IPS-20b (cell line): ENCODE measurements around the gene ATG4B.
"Not testable (repeated sequence)": the region's sequence is repeated elsewhere in the genome, so short reads cannot be mapped to it uniquely, and the experiment has no call there.

Experiments used
- H3K27ac ChIP-seq: one replicate; pipeline ENCODE4 v1.5.1; 2013; ENCODE audit warnings: low read length
- H3K27me3 ChIP-seq: 2 replicates; pipeline ENCODE4 v1.6.1; 2013; ENCODE audit warnings: mild to moderate bottlenecking, low read length, inconsistent platforms; ENCODE audit not compliant: insufficient read depth
- H3K36me3 ChIP-seq: 2 replicates; pipeline ENCODE4 v1.6.1; 2013; ENCODE audit warnings: low read depth, mild to moderate bottlenecking, inconsistent platforms, low read length, moderate library complexity; ENCODE audit not compliant: insufficient read depth
- H3K4me1 ChIP-seq: 2 replicates; pipeline ENCODE4 v1.6.1; 2013; ENCODE audit warnings: mild to moderate bottlenecking, control low read depth, inconsistent platforms, low read length, moderate library complexity; ENCODE audit not compliant: insufficient read depth
- H3K4me3 ChIP-seq: 2 replicates; pipeline ENCODE4 v1.5.1; 2013; ENCODE audit warnings: mild to moderate bottlenecking, low read length, inconsistent platforms
- H3K9ac ChIP-seq: 2 replicates; pipeline ENCODE4 v1.6.1; 2013; ENCODE audit warnings: low read depth, mild to moderate bottlenecking, inconsistent platforms, low read length, moderate library complexity
- H3K9me3 ChIP-seq: 2 replicates; pipeline ENCODE4 v1.6.1; 2013; ENCODE audit warnings: mild to moderate bottlenecking, low read depth, low read length, inconsistent platforms; ENCODE audit not compliant: insufficient read depth

The ATG4B gene

GRCh38 chr2:241660593-241661213 lies 23.2 kb downstream of the ATG4B start:
- Histone ChIP-seq H3K27ac (no peak overlapping the region), H3K4me1 (no peaks in the 10 kb centered on the region), H3K9ac (no peak overlapping the region; the same call in 1 of the 2 replicates), H3K4me3 (no peak overlapping the region), H3K36me3 (peaks cover 52% of the 10 kb centered on the region), H3K9me3 (no peaks in the 10 kb centered on the region), H3K27me3 (no peaks in the 10 kb centered on the region)

DNA sequence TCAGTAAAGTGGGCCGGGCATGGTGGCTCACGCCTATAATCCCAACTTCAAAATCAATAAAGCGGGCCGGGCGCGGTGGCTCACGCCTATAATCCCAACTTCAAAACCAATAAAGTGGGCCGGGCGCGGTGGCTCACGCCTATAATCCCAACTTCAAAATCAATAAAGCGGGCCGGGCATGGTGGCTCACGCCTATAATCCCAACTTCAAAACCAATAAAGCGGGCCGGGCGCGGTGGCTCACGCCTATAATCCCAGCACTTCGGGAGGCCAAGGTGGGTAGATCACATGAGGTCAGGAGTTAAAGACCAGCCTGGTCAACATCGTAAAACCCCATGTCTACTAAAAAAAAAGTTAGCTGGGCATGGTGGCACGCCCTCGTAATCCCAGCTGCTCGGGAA lies 25.2 kb downstream of the ATG4B start:
- not testable (repeated sequence) for H3K4me3 ChIP-seq, H3K27ac ChIP-seq, H3K4me1 ChIP-seq, H3K9me3 ChIP-seq, H3K9ac ChIP-seq, H3K27me3 ChIP-seq
- peaks cover 53% of the 10 kb centered on the region for H3K36me3 ChIP-seq

DNA sequence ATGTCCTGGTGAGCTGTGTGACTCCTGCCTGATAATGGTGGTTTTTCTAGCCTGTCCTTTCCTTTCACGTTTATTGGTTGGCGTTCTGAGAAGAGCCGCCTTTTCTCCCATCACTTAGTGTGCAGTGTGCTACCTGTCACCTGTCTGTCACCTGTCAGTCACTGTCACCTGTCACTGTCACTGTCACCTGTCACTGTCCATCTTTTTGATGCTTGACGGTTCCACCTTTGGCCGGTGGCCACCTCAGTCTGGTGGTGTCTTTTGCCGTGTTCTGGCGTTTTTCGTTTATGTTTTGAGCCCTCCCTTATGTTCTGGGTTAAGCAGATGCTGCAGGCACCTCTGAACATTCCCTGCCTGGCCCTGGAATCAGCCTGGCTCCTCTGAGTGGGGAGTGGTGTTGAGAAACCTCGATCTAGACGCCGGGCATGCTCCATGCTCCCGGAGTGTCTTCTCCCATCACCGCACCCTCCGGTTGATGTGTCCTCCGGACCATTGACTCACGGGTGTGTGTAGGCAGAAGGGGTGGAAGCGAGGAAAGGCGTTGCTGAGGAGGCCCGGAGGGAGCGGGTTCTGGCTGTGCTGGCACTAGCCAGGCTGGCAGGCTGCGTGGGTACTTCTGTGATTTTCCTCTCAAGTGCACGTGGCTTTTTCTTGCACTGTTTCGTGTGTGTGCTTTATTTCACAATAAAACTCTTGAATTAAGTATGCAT lies 28.4 kb downstream of the ATG4B start:
- H3K27me3 ChIP-seq, result no peaks in the 10 kb centered on the region
- H3K9ac ChIP-seq, result no peak overlapping the region
- no peak overlapping the region for H3K27ac ChIP-seq
- no peak overlapping the region for H3K4me3 ChIP-seq
- H3K36me3 ChIP-seq, result peaks cover 56% of the 10 kb centered on the region
- no peaks in the 10 kb centered on the region for H3K9me3 ChIP-seq
- no peaks in the 10 kb centered on the region for H3K4me1 ChIP-seq

- Histone ChIP-seq H3K27ac (no peak overlapping the region), H3K4me3 (no peak overlapping the region), H3K27me3 (no peaks in the 10 kb centered on the region), H3K4me1 (no peaks in the 10 kb centered on the region), H3K9me3 (no peaks in the 10 kb centered on the region), H3K36me3 (peaks cover 54% of the 10 kb centered on the region), H3K9ac (no peak overlapping the region)
Measured at GRCh38 chr2:241666627-241667400, 29.3 kb downstream of the ATG4B start.

- no peaks in the 10 kb centered on the region for H3K9me3 ChIP-seq
- H3K4me3 ChIP-seq, result no peak overlapping the region
- peaks cover 54% of the 10 kb centered on the region for H3K36me3 ChIP-seq
Measured at GRCh38 chr2:241668354-241668753, 30.9 kb downstream of the ATG4B start.

GRCh38 chr2:241668839-241669238 lies 31.3 kb downstream of the ATG4B start:
- H3K27ac ChIP-seq, result no peak overlapping the region
- H3K4me3 ChIP-seq, result no peak overlapping the region
- H3K27me3 ChIP-seq, result no peaks in the 10 kb centered on the region
- no peaks in the 10 kb centered on the region for H3K4me1 ChIP-seq
- no peak overlapping the region for H3K9ac ChIP-seq
- H3K36me3 ChIP-seq, result peaks cover 54% of the 10 kb centered on the region
- H3K9me3 ChIP-seq, result no peaks in the 10 kb centered on the region

More at GRCh38 chr2:241668354-241668753, 30.9 kb downstream of the ATG4B start:
- Histone ChIP-seq H3K27ac (no peak overlapping the region), H3K4me1 (no peaks in the 10 kb centered on the region), H3K27me3 (no peaks in the 10 kb centered on the region), H3K9ac (no peak overlapping the region)

GRCh38 chr2:241670333-241671110 lies 33.0 kb downstream of the ATG4B start:
- Histone ChIP-seq H3K4me3 (no peak overlapping the region), H3K4me1 (no peaks in the 10 kb centered on the region), H3K36me3 (peaks cover 60% of the 10 kb centered on the region), H3K27ac (no peak overlapping the region), H3K9me3 (no peaks in the 10 kb centered on the region), H3K27me3 (no peaks in the 10 kb centered on the region), H3K9ac (no peak overlapping the region)

- Histone ChIP-seq H3K36me3 (peaks cover 64% of the 10 kb centered on the region), H3K27ac (no peak overlapping the region), H3K4me1 (no peaks in the 10 kb centered on the region), H3K9me3 (no peaks in the 10 kb centered on the region), H3K27me3 (no peaks in the 10 kb centered on the region), H3K9ac (no peak overlapping the region), H3K4me3 (no peak overlapping the region)
Measured at GRCh38 chr2:241671457-241672240, 34.2 kb downstream of the ATG4B start.

DNA sequence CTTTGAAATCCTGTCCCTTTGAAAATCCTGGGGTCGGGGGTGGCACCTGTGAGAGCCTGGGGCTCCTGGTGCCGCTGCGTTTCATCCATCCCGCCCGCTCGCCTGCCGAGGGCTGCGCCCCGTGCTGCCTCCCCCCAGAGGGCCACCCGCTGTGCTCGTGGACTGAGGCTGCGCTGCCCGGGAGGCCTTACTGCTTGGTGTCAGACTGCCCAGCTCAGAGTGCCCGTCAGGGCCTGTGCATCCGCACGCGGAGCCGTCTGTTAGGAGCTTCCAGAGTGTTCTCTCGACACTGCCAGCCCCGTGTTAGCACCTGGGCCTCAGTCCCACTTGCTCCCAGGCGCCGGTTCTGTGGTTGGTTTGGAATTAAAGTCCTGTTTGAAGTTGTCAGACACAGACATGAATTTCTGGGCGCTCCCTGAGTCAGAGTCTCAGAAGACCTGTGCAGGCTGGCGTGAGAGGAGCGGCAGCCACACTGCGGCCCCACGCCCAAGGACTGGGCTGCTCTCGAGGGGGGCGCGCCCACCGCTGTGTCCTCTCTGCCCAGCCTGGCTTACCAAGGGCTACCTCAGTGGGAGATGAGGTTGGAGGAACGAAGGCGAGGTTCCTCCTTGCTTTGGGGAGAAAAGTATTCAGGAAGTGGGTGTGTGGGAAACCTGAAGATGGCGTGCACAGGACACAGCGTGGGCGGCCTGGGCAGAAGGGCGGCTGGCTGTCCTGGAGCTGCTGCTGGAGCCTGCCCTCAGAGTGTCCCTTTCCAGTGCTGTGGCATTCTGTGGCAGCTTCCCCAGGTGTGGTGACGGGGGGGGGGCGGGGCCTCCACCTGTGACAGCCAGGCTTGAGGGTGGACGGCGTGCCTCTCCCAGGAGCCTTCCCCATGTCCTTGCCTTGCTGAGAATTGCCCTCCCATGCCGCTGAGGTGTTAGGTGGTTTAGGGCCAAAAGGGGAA lies 35.0 kb downstream of the ATG4B start:
- H3K9ac ChIP-seq, result no peak overlapping the region
- H3K27ac ChIP-seq, result no peak overlapping the region
- H3K27me3 ChIP-seq, result no peaks in the 10 kb centered on the region
- no peaks in the 10 kb centered on the region for H3K4me1 ChIP-seq
- H3K36me3 ChIP-seq, result peaks cover 67% of the 10 kb centered on the region
- no peak overlapping the region for H3K4me3 ChIP-seq
- no peaks in the 10 kb centered on the region for H3K9me3 ChIP-seq

DNA sequence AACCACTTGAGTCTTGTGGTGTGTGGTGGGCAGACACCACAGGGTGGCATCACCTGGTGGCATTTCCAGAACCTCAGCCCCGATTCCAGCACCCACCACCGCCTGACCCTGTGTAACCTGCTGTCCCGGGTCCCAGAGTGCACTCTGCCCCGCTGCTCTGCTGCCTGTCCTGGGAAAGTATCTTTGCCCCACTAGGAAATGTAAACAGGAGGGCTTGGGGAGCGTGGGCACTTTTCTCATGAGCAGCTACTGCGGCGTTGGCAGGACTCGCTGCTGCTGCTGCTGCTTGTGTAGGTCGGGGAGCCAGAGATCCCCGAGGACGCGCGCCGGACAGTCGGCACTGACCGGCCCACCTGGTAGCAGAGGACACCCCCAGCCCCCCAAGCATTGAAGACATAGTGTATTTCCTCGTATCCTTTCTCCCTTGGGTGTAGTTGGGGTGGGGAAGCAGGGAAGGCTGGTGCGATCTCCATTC lies 35.7 kb downstream of the ATG4B start:
- Histone ChIP-seq H3K9me3 (no peaks in the 10 kb centered on the region), H3K9ac (no peak overlapping the region), H3K27me3 (no peaks in the 10 kb centered on the region), H3K4me1 (no peaks in the 10 kb centered on the region), H3K27ac (no peak overlapping the region), H3K36me3 (peaks cover 66% of the 10 kb centered on the region), H3K4me3 (no peak overlapping the region)
